HepG2 (cell line): ENCODE measurements around the gene SPINK8. TPM values are rescaled to one million over a fixed set of nuclear protein-coding genes. Genes with fewer than 3 reads are reported as not detected.
A peak's percentile ranks its signal among the peaks of the same experiment; 100 is the strongest.

Source experiments
- ATAC-seq: fragments of 200-7000 bp; cut with Tn5 transposase; 3 replicates; pipeline ENCODE4 v1.9.1; 2020; ENCODE audit warnings: mild to moderate bottlenecking, moderate library complexity
- BruUV-seq: library from RNA; stranded (reverse); fragments of 400-500 nt; replicated peaks from 2 replicates; lab custom pipeline; 2021; lab: Mats Ljungman, UMichigan
- CTCF ChIA-PET: fragments of 300-600 bp; formaldehyde crosslinking; extraction: SDS; loops from one replicate; lab custom pipeline; 2021; ENCODE audit warnings: low total read pairs, inconsistent platforms, low intra/inter-chr PET ratio; lab: Yijun Ruan, JAX
- POLR2A ChIA-PET: fragments of 350-600 bp; sonication (Branson Sonifier 250); formaldehyde crosslinking; loops from one replicate; lab custom pipeline; 2020; ENCODE audit warnings: antibody characterized with exemption, inconsistent platforms; lab: Yijun Ruan, JAX
- DNase-seq: peaks from one replicate; pipeline ENCODE4 v3.0.0-alpha.2; 2015; ENCODE audit warnings: low spot score
- FAIRE-seq: peaks from 3 replicates; lab custom pipeline; 2011; peaks lifted over from hg19 to GRCh38; lab: Jason Lieb, UNC
- H2AFZ ChIP-seq: one replicate; pipeline ENCODE4 v1.6.1; 2011; ENCODE audit warnings: low read length, inconsistent platforms
- H3K27ac ChIP-seq: fragments of 300-600 bp; 3 replicates; pipeline ENCODE4 v1.8.0; 2011; ENCODE audit warnings: mixed run types, mild to moderate bottlenecking, mixed read lengths, low read length, inconsistent platforms; ENCODE audit not compliant: insufficient read depth; ENCODE audit errors: extremely low read length
- H3K27me3 ChIP-seq, 2 experiments: fragments of 200-600 bp in 1 of 2; 2 replicates in 1 of 2; 3 replicates in 1 of 2; pipeline versions ENCODE4 v1.6.0 to v1.8.0; 2011; ENCODE audit warnings: low read length in 2 of 2, mild to moderate bottlenecking in 2 of 2, moderate library complexity in 2 of 2, inconsistent platforms in 1 of 2; ENCODE audit not compliant: insufficient read depth in 2 of 2, control insufficient read depth in 1 of 2
- H3K36me3 ChIP-seq, 2 experiments: fragments of 200-600 bp in 1 of 2; replicated peaks in 1 of 2; 2 replicates in 1 of 2; 3 replicates in 1 of 2; pipeline versions ENCODE4 v1.5.1 to v1.8.0; 2011; ENCODE audit warnings: low read length in 2 of 2, inconsistent platforms in 1 of 2; ENCODE audit not compliant: insufficient read depth in 2 of 2, control insufficient read depth in 1 of 2
- H3K4me1 ChIP-seq: 2 replicates; pipeline ENCODE4 v1.5.1; 2012; ENCODE audit warnings: low read length, inconsistent platforms; ENCODE audit not compliant: insufficient read depth
- H3K4me2 ChIP-seq: 2 replicates; pipeline ENCODE4 v1.6.0; 2011; ENCODE audit warnings: low read depth, low read length, inconsistent platforms
- H3K4me3 ChIP-seq, 3 experiments: fragments of 200-600 bp in 1 of 3; sonication (generic), shearing (Covaris generic) in 1 of 3; replicated peaks in 1 of 3; 2 replicates each; pipeline ENCODE4 v1.5.1; 2011 to 2016; ENCODE audit warnings: low read length in 3 of 3, inconsistent platforms in 2 of 3, low read depth in 2 of 3, mild to moderate bottlenecking in 2 of 3, control low read depth in 1 of 3, mixed read lengths in 1 of 3; ENCODE audit not compliant: insufficient read depth in 1 of 3
- H3K79me2 ChIP-seq: one replicate; pipeline ENCODE4 v1.6.1; 2011; ENCODE audit warnings: low read length, inconsistent platforms; ENCODE audit not compliant: insufficient read depth
- H3K9ac ChIP-seq: 2 replicates; pipeline ENCODE4 v1.6.0; 2011; ENCODE audit warnings: mild to moderate bottlenecking, low read depth, low read length, inconsistent platforms; ENCODE audit not compliant: insufficient read depth
- H3K9me3 ChIP-seq: 2 replicates; pipeline ENCODE4 v1.5.1; 2012; ENCODE audit warnings: mild to moderate bottlenecking, low read length
- H4K20me1 ChIP-seq: 2 replicates; pipeline ENCODE4 v1.6.0; 2011; ENCODE audit warnings: inconsistent platforms, mild to moderate bottlenecking, low read length, moderate library complexity; ENCODE audit not compliant: insufficient read depth
- FOSL2 ChIP-seq: sonication (generic); formaldehyde crosslinking; IDR thresholded peaks from 2 replicates; pipeline ENCODE4 v1.4.0; 2020; ENCODE audit warnings: missing genetic modification reagents
- HCFC1 ChIP-seq: fragments of 150-350 bp; IDR thresholded peaks from 2 replicates; pipeline ENCODE4 v1.6.1; 2014; ENCODE audit warnings: low read depth, low read length
- ISX ChIP-seq: sonication (generic); formaldehyde crosslinking; conservative IDR thresholded peaks from 2 replicates; pipeline ENCODE4 v1.5.0; 2020; ENCODE audit warnings: missing genetic modification reagents
- NFATC3 ChIP-seq: sonication (generic); formaldehyde crosslinking; IDR thresholded peaks from 2 replicates; pipeline ENCODE4 v1.5.1; 2020; ENCODE audit warnings: mild to moderate bottlenecking, missing genetic modification reagents
- NFKB2 ChIP-seq: sonication (generic); formaldehyde crosslinking; IDR thresholded peaks from 2 replicates; pipeline ENCODE4 v1.4.0; 2020; ENCODE audit warnings: missing genetic modification reagents, borderline replicate concordance
- NR1H2 ChIP-seq: sonication (generic); formaldehyde crosslinking; IDR thresholded peaks from 2 replicates; pipeline ENCODE4 v1.8.1; 2022; ENCODE audit warnings: low read depth, missing genetic modification reagents, borderline replicate concordance
- RCOR2 ChIP-seq: IDR thresholded peaks from 2 replicates; pipeline ENCODE4 v1.6.1; 2016; ENCODE audit warnings: missing biosample characterization, missing genetic modification reagents
- SIX1 ChIP-seq: sonication (generic); formaldehyde crosslinking; IDR thresholded peaks from 2 replicates; pipeline ENCODE4 v1.4.0; 2020; ENCODE audit warnings: missing genetic modification reagents, borderline replicate concordance
- SKI ChIP-seq: fragments of 450-650 bp; IDR thresholded peaks from one replicate; pipeline ENCODE4 v1.6.1; 2018; ENCODE audit warnings: mild to moderate bottlenecking; ENCODE audit not compliant: partially characterized antibody
- ZBTB1 ChIP-seq: sonication (generic); formaldehyde crosslinking; IDR thresholded peaks from 2 replicates; pipeline ENCODE4 v1.4.0; 2020; ENCODE audit warnings: missing genetic modification reagents, borderline replicate concordance
- ZNF3 ChIP-seq: IDR thresholded peaks from 2 replicates; pipeline ENCODE4 v1.7.0; 2017; ENCODE audit warnings: inconsistent platforms
- ZNF549 ChIP-seq: sonication (generic); formaldehyde crosslinking; IDR thresholded peaks from 2 replicates; pipeline ENCODE4 v1.5.0; 2020; ENCODE audit warnings: missing genetic modification reagents
- ZNF776 ChIP-seq: sonication (generic); formaldehyde crosslinking; IDR thresholded peaks from 2 replicates; pipeline ENCODE4 v1.4.0; 2020; ENCODE audit warnings: mild to moderate bottlenecking, missing genetic modification reagents
- ZNF841 ChIP-seq: sonication (generic); formaldehyde crosslinking; IDR thresholded peaks from 2 replicates; pipeline ENCODE4 v1.8.1; 2023; ENCODE audit warnings: missing genetic modification reagents, borderline replicate concordance
- in situ Hi-C: cut with HindIII; loops from 2 replicates; pipeline ENCODE4 v1.10.0; 2017; ENCODE audit warnings: low pct_unique_long_range_greater_than_20kb; ENCODE audit not compliant: extremely low pct_ligation_motif_present
- intact Hi-C: fragments of 100-400 bp; cut with micrococcal nuclease; formaldehyde crosslinking; loops from one replicate; pipeline ENCODE4 v1.10.0; 2022; ENCODE audit not compliant: unreplicated experiment
- polyA plus RNA-seq, 8 experiments: library from polyadenylated mRNA; depleted of rRNA in 3 of 8; stranded (reverse) in 7 of 8; unstranded in 1 of 8; fragments of >200 nt; fragmentation: Illumina TruSeq in 4 of 8; extraction: Trizol in 4 of 8; gene quantifications; 2 replicates each; pipeline versions ENCODE4 v1.2.1 to v1.2.3, GENCODE V29; 2011 to 2016; ENCODE audit warnings: low read depth in 4 of 8, missing spikeins in 1 of 8, mixed read lengths in 1 of 8; ENCODE audit not compliant: insufficient read depth in 1 of 8
- total RNA-seq, 5 experiments: library from RNA; depleted of rRNA; stranded (reverse); fragments of >200 nt; fragmentation: Illumina TruSeq; extraction: Trizol; gene quantifications; 2 replicates each; pipeline ENCODE4 v1.2.3, GENCODE V29; 2016; ENCODE audit warnings: low read depth in 1 of 5
- TF ChIP-seq, protein P1 (sequence below): IDR thresholded peaks from 2 replicates; pipeline ENCODE4 v1.6.1; 2012; ENCODE audit warnings: inconsistent platforms
- TF ChIP-seq, protein P2 (sequence below): sonication (generic); formaldehyde crosslinking; IDR thresholded peaks from 2 replicates; pipeline ENCODE4 v1.5.0; 2020; ENCODE audit warnings: missing genetic modification reagents
- TF ChIP-seq, protein P3 (sequence below): sonication (generic); formaldehyde crosslinking; IDR thresholded peaks from 2 replicates; pipeline ENCODE4 v1.8.0; 2022; ENCODE audit warnings: mild to moderate bottlenecking, missing genetic modification reagents, moderate library complexity
- TF ChIP-seq, protein P4 (sequence below): sonication (generic); formaldehyde crosslinking; conservative IDR thresholded peaks from 2 replicates; pipeline ENCODE4 v1.4.0; 2020; ENCODE audit warnings: missing genetic modification reagents

Gene SPINK8
- total and polyA plus RNA-seq, 2 of the 13 experiments (the other 11 are each of a cell fraction or from before 2014, with no cell fraction given) = not detected

DNA sequence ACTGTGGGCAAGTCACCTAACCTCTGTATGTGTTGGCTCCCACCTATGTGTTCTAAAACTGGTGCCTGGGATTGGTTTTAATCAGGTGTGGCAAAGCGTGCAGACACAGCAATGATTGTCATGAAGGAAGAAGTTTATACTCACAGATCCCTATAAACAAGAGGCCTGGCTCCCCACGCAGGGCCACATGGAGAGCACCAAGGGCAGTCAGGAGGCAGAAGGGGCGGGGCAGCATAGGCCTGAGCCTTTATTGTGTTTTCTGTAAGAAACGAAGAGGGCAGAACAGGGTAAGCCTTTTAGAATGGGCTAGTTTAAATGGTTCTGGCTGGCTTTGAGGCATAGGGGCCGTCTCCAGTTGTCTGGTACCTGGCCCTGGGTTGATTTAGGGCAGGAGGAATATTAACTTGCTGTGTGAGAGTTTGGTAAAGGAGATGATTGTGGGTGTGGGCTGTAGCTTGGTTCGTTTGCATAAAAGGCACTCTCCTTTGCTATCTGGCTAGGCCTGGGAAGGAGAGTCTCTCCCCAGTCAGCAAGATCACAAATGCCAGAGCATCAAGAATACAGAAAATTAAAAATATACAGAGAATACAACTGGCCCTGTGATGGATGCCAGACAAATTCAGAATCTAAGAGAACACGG lies 36.4 kb upstream of the SPINK8 start (continued):
- TF ChIP-seq, protein P1, sequence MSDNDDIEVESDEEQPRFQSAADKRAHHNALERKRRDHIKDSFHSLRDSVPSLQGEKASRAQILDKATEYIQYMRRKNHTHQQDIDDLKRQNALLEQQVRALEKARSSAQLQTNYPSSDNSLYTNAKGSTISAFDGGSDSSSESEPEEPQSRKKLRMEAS = no peak
- TF ChIP-seq FOSL2 (CRISPR knock-in tag) (no peak), ZNF549 (no peak), SIX1 (CRISPR knock-in tag) (no peak)
- TF ChIP-seq, protein P2, sequence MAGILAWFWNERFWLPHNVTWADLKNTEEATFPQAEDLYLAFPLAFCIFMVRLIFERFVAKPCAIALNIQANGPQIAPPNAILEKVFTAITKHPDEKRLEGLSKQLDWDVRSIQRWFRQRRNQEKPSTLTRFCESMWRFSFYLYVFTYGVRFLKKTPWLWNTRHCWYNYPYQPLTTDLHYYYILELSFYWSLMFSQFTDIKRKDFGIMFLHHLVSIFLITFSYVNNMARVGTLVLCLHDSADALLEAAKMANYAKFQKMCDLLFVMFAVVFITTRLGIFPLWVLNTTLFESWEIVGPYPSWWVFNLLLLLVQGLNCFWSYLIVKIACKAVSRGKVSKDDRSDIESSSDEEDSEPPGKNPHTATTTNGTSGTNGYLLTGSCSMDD (CRISPR knock-in tag) = no peak

DNA sequence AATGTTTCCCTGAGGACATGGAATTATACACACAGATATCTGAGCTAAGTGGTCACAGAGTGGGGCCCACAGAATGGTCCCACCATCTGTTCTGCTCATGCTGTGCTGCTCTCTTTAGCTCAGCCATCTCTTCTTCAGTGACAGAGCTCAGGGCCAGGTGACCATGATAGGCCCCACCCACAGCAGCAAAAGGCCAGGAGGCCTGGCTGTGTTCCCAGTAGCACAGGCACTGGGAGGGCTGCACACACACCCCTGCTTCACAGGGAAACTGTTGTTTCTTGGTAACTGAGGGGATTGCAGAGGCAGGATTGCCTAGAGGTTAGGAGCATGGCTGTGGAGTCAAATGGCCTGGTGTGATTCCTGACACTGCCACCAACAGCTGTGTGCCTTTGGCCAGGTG lies 33.7 kb upstream of the SPINK8 start:
- H3K4me1 ChIP-seq = no peaks in the 10 kb centered on the region
- no peak overlapping the region for H3K4me2 ChIP-seq
- in situ Hi-C loops (no loop called here), intact Hi-C loops (no loop called here)
- no peaks in the 10 kb centered on the region for H4K20me1 ChIP-seq
- BruUV-seq = no TSS peak
- no peaks in the 10 kb centered on the region for H3K36me3 ChIP-seq
- TF ChIP-seq SKI (no peak), ISX (CRISPR knock-in tag) (no peak), NR1H2 (CRISPR knock-in tag) (no peak), RCOR2 (CRISPR knock-in tag) (no peak), NFATC3 (CRISPR knock-in tag) (no peak), ZNF3 (CRISPR knock-in tag) (no peak), ZBTB1 (CRISPR knock-in tag) (no peak), ZNF841 (CRISPR knock-in tag) (no peak), NFKB2 (CRISPR knock-in tag) (no peak), HCFC1 (no peak), ZNF776 (CRISPR knock-in tag) (no peak)
- TF ChIP-seq, protein P3, sequence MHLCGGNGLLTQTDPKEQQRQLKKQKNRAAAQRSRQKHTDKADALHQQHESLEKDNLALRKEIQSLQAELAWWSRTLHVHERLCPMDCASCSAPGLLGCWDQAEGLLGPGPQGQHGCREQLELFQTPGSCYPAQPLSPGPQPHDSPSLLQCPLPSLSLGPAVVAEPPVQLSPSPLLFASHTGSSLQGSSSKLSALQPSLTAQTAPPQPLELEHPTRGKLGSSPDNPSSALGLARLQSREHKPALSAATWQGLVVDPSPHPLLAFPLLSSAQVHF = no peak
- TF ChIP-seq, protein P4, sequence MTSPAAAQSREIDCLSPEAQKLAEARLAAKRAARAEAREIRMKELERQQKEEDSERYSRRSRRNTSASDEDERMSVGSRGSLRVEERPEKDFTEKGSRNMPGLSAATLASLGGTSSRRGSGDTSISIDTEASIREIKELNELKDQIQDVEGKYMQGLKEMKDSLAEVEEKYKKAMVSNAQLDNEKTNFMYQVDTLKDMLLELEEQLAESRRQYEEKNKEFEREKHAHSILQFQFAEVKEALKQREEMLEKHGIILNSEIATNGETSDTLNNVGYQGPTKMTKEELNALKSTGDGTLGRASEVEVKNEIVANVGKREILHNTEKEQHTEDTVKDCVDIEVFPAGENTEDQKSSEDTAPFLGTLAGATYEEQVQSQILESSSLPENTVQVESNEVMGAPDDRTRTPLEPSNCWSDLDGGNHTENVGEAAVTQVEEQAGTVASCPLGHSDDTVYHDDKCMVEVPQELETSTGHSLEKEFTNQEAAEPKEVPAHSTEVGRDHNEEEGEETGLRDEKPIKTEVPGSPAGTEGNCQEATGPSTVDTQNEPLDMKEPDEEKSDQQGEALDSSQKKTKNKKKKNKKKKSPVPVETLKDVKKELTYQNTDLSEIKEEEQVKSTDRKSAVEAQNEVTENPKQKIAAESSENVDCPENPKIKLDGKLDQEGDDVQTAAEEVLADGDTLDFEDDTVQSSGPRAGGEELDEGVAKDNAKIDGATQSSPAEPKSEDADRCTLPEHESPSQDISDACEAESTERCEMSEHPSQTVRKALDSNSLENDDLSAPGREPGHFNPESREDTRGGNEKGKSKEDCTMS = no peak
- FAIRE-seq (no peak), ATAC-seq (peak; percentile 45; the same call in 2 of the 3 replicates), DNase-seq (no peak)
- H3K4me3 ChIP-seq = no peak overlapping the region
- H3K79me2 ChIP-seq = no peaks in the 10 kb centered on the region
- ChIA-PET CTCF (no interaction called here), POLR2A (no interaction called here)
- peaks cover 1 to 22% of the 10 kb centered on the region in 2 experiments; a peak in 2 of 5 replicates for H3K27me3 ChIP-seq
- H2AFZ ChIP-seq = no peak overlapping the region
- H3K9me3 ChIP-seq = no peaks in the 10 kb centered on the region
- no peak overlapping the region for H3K27ac ChIP-seq
- H3K9ac ChIP-seq = no peak overlapping the region
